HG03045 (cell line): ENCODE results near the gene NELFB.

Source experiments
- ATAC-seq: cut with Tn5 transposase; IDR thresholded peaks from one replicate; pipeline ENCODE4 v1.9.1; 2021; ENCODE audit warnings: mild to moderate bottlenecking, moderate library complexity; ENCODE audit not compliant: unreplicated experiment

The NELFB gene

GRCh38 chr9:137311986-137312851 is 57.1 kb downstream of the NELFB start:
- ATAC-seq = no peak

- no peak for ATAC-seq
Observed at GRCh38 chr9:137312852-137313325, 57.8 kb downstream of the NELFB start.

GRCh38 chr9:137313326-137313936 is 58.3 kb downstream of the NELFB start:
- ATAC-seq = no peak

GRCh38 chr9:137313956-137314560 is 58.9 kb downstream of the NELFB start:
- ATAC-seq = no peak

GRCh38 chr9:137314561-137315560 is 59.7 kb downstream of the NELFB start:
- ATAC-seq = no peak

GRCh38 chr9:137315581-137316011 is 60.5 kb downstream of the NELFB start:
- no peak for ATAC-seq

- ATAC-seq = no peak
Observed at GRCh38 chr9:137316012-137316981, 61.2 kb downstream of the NELFB start.

- ATAC-seq = no peak
Observed at GRCh38 chr9:137317021-137317717, 62.0 kb downstream of the NELFB start.

GRCh38 chr9:137317718-137318511 is 62.8 kb downstream of the NELFB start:
- ATAC-seq = no peak

GRCh38 chr9:137318602-137319001 is 63.5 kb downstream of the NELFB start:
- ATAC-seq = no peak

- ATAC-seq = no peak
Observed at GRCh38 chr9:137319011-137319738, 64.0 kb downstream of the NELFB start.

GRCh38 chr9:137319739-137320551 is 64.8 kb downstream of the NELFB start:
- no peak for ATAC-seq

- no peak for ATAC-seq
Observed at GRCh38 chr9:137320555-137321384, 65.6 kb downstream of the NELFB start.

GRCh38 chr9:137321726-137322361 is 66.7 kb downstream of the NELFB start:
- ATAC-seq = no peak
